Fibroblast of mammary gland (primary cell): ENCODE results near the gene PRM1.
"Not testable (repeated sequence)": the region's sequence is repeated elsewhere in the genome, so short reads cannot be mapped to it uniquely, and the experiment has no call there.

Source experiments
- DNase-seq: peaks from one replicate; pipeline ENCODE4 v3.0.0-alpha.2; 2010; ENCODE audit warnings: low read depth
- H3K4me3 ChIP-seq: 2 replicates; pipeline ENCODE4 v1.5.1; 2011; ENCODE audit warnings: low read depth, mild to moderate bottlenecking, low read length, moderate library complexity; ENCODE audit not compliant: control insufficient read depth
- CTCF ChIP-seq: conservative IDR thresholded peaks from 2 replicates; pipeline ENCODE4 v1.5.1; 2011; ENCODE audit warnings: low read depth, low read length, inconsistent platforms; ENCODE audit not compliant: control insufficient read depth, insufficient read depth

Gene PRM1

GRCh38 chr16:11302977-11303376 lies 21.8 kb upstream of the PRM1 start:
- no peak for DNase-seq
- no peak overlapping the region for H3K4me3 ChIP-seq
- TF ChIP-seq CTCF = no peak

GRCh38 chr16:11301645-11302501 lies 20.7 kb upstream of the PRM1 start:
- no peak for DNase-seq
- no peak overlapping the region for H3K4me3 ChIP-seq
- no peak for TF ChIP-seq CTCF

- DNase-seq = no peak
- H3K4me3 ChIP-seq = no peak overlapping the region
- no peak for TF ChIP-seq CTCF
These were observed 19.4 kb upstream of the PRM1 start for GRCh38 chr16:11300560-11300892.

- TF ChIP-seq CTCF = no peak
- no peak for DNase-seq
- no peak overlapping the region for H3K4me3 ChIP-seq
These were observed 18.9 kb upstream of the PRM1 start for GRCh38 chr16:11299865-11300559.

GRCh38 chr16:11298950-11299547 lies 17.9 kb upstream of the PRM1 start:
- DNase-seq, H3K4me3 ChIP-seq: not testable (repeated sequence)

- H3K4me3 ChIP-seq = no peak overlapping the region
- DNase-seq = no peak
- TF ChIP-seq CTCF = no peak
These were observed 17.2 kb upstream of the PRM1 start for GRCh38 chr16:11298143-11298900.
